ENCODE data around the gene TRPV2.

The TRPV2 gene

DNA sequence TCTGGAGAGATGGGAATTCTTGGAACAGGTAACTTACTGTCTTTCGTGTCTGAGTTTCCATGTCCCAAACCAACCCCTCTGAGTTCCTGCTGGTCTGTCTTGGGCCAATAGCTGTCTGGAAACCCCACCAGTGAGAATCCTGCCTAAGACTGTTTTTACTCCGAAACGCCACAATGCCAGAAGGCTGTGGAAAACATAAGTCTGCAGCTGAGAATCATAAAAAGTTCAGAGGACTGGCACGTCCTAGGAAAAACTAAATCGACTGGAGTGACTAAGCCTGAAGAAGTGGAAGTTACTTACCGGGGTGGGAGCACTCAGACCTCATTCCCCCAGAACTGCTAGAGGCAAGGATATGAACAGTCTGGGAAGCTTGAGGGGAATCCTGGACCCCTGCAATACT, 63.3 kb downstream of the TRPV2 start:
- DNase-seq: no peak

DNA sequence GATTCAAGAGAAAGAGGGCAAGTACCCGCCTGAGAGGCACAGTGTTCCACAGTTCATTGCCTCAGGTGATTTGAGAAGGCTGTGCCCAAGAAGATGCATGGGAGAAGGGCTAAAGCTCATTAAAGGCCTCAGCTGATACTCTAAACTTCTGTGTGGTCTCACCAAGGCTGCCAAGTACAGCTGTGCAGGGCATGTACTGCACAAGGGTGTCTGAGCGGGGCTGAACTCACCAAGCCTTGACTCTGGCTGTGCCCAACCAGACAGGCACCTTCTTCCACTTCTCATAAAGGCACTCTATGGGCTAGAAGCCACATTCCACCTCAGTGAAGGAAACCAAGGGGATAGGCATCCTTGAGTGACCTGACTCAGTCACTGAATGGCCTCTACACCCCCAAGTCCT, 63.9 kb downstream of the TRPV2 start:
- DNase-seq: no peak

DNA sequence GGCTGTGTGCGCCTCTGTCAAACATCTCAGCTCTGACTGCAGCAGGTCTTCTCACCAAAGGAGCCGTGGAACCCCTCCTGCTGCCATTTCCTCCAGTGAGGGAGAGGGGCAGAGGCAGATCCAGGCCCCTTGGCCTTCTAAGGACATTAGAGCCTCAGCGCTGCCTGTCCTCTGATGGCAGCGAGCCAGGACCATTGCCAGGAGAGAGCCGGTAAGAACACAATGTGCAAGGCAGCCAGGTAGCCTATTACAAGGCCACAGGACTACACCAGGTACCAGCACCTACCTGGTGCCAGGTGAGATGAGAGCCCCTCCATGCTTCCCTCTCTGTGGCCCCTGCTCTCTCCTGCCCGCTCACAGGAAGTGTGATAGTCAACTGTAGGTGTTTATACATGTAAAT, 65.6 kb downstream of the TRPV2 start:
- DNase-seq: no peak

DNA sequence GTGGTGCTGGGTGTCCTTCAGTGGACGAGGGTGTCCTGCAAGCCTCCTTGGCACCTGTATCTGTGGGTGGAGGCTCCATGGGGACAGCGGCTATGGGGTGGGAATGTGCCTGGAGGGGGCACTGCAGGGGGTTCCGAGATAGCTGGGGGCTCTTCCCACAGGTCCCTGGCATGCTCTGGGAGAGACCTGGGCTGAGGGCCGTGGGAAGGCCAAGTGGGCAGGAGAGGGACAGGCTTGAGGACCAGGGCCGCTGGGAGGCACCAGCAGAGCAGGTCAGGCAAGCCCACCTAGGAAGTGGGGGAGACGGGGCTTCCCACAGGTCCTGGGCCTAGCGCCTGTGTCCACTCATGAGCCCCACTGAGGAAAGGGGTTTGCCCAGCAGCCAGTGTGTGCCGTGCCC, 66.9 kb downstream of the TRPV2 start:
- DNase-seq: no peak

GRCh38 chr17:16483021-16483645, 67.8 kb downstream of the TRPV2 start:
- DNase-seq: no peak

DNA sequence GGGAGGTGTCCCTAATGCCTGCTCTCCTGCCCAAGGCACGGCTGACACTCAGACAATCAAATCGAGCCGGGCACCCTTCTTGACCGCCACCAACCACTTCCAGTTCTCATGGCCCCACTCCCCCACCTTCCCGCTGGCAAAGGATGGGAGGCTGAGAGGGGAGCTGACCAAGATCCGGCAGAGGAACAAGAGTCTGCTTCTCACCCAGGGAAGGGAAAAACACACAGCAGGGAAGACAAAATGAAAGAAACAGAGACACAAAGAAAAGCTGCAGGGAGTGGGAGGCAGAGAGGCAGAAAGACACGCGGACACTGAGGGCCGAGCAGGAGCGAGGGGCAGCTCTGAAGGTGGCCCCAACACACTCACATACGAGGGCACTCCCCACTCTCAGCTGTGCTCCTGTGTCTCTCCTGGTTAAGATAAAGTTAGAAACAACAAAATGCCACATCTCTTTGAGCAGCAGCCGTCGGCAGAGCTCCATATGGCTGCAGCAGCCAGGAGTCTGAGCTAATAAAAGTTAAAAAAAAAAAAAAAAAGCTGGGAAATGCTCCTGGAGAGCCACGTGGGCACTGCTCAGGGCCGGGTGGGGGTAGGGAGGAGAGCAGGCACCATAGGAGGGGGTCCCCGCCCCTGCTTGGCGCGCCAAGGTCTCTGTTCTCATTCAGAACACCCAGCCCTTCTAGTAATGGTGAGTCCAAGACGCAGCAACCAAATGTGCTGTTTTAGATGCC, 69.2 kb downstream of the TRPV2 start:
- DNase-seq: no peak

All from activated CD4-positive, alpha-beta T cell treated with anti-CD3 and anti-CD28 coated beads, Interleukin-2, amount 50 U/mL, for 16 hours (primary cell).